SK-N-MC (cell line): ENCODE results near the gene IQSEC3.

Experiments used
- EZH2 ChIP-seq: fragments of 200-600 bp; sonication (generic); IDR thresholded peaks from one replicate; pipeline ENCODE4 v1.6.1; 2017; ENCODE audit warnings: antibody characterized with exemption
- FOXP2 ChIP-seq: optimal IDR thresholded peaks from 2 replicates; pipeline ENCODE3; 2011; ENCODE audit warnings: mild to moderate bottlenecking, moderate library complexity; ENCODE audit not compliant: insufficient read depth; ENCODE audit errors: extremely low read length, control extremely low read depth
- POLR2AphosphoS5 ChIP-seq: IDR thresholded peaks from 2 replicates; pipeline ENCODE4 v1.6.1; 2012; ENCODE audit warnings: mild to moderate bottlenecking, low read depth, low read length, borderline replicate concordance

GRCh38 chr12:157644-158043 lies 91.1 kb downstream of the IQSEC3 start:
- TF ChIP-seq EZH2 (no peak), POLR2AphosphoS5 (no peak), FOXP2 (no peak)
